Kidney glomerular epithelial cell (primary cell): ENCODE data around the gene SAMD5.
"Not testable (repeated sequence)": the region's sequence is repeated elsewhere in the genome, so short reads cannot be mapped to it uniquely, and the experiment has no call there.

Experiments
- DNase-seq: peaks from one replicate; lab custom pipeline; 2025; lab: John Stamatoyannopoulos, UW

The SAMD5 gene

GRCh38 chr6:147528511-147529145 is 20.1 kb downstream of the SAMD5 start:
- no peak for DNase-seq

- no peak for DNase-seq
Measured at GRCh38 chr6:147530132-147531060, 21.9 kb downstream of the SAMD5 start.

GRCh38 chr6:147531321-147531720 is 22.8 kb downstream of the SAMD5 start:
- no peak for DNase-seq

DNA sequence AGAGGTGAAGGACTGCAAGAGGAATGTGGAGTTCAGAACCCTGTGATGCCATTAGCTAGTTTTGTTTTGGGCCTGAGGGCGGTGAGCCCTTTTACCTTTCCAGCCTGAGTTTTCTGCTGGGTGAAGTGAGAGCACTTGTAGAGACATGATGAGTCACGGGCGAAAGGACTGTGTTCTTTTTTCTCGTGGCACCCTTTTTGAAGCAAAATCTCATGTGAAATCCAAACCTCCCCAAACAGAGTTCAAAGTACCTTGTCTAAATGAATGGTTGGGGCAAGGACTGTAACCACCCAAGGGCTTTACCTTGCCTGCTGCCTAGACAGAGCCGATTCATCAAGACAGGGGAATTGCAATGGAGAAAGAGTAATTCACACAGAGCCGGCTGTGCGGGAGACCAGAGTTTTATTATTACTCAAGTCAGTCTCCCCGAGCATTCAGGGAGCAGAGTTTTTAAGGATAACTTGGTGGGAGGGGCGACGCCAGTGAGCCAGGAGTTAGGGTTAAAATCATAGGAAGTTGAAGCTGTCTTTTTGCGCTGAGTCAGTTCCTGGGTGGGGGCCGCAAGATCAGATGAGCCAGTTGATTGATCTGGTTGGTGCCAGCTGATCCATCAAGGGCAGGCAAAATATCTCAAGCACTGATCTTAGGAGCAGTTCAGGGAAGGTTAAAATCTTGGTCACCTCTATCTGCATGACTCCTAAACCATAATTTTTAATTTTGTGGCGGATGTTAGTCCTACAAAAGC is 25.8 kb downstream of the SAMD5 start:
- no peak for DNase-seq

GRCh38 chr6:147538821-147539220 is 30.3 kb downstream of the SAMD5 start:
- no peak for DNase-seq

- DNase-seq: no peak
Measured at GRCh38 chr6:147540075-147540474, 31.6 kb downstream of the SAMD5 start.

DNA sequence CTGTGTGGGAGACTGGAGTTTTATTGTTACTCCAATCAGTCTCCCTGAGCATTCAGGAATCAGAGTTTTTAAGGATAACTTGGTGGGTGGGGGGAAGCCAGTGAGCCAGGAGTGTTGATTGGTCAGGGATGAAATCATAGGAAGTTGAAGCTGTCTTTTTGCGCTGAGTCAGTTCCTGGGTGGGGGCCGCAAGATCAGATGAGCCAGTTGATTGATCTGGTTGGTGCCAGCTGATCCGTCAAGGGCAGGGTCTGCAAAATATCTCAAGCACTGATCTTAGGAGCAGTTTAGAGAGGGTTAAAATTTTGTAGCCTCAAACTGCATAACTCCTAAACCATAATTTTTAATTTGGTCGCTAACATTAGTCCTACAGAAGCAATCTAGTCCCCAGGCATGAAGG is 33.9 kb downstream of the SAMD5 start:
- not testable (repeated sequence) for DNase-seq

DNA sequence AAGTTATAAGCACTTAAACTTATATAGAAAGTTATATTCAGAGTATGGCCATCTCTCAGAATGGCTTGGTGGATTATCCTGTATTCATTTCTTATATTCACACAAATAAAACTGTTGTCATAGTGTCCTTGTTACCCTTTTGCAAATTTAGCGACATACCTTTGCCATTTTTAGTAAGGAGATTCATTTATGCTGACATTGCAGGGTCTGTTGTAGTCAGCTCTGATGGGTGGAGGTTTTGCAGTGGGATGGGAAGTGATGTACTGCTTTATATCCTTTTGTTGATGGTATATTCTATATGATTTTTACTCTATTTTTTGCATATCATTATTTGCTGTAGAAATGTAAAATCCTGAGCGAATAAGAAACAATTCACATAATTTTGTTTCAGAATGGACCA is 35.9 kb downstream of the SAMD5 start:
- no peak for DNase-seq

DNA sequence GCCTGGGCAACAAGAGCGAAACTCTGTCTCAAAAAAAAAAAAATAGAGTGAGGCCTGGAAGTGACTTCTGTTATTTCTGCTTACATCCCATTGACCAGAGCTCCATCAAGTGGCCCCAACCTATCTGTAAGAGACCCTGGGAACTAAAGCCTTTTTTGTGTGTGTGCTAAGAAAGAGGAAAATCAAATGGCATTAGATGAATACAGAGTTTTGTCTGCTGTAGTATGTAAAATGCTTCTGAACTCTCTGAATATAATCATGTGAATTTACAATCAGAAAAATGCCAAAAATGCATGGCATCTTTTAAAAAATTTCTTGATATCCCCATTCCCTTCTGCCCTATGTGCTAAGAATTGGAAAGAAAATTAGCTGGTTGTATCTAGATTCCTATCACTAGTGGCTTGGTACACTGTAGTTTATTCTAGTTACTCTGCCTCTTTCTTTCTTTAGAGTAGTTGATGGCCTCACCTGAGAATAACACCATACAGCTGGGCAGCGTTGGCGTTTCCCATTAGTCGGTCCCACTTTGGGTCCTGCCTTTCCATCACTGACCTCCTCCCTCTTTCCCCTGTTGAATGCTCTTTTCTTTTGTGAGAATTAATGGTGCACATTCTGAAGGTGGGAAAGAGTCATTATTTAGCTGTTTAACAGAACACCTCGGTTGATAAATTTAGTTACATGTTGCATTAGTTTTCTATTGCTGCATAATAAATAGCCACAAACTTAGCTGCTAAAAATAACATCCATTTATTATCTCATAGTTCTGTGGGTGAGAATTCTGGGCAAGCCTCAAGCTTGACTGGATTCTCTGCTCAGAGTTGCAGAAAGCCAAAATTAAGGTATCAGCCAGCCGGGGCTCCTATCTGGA is 38.2 kb downstream of the SAMD5 start:
- DNase-seq: no peak

DNA sequence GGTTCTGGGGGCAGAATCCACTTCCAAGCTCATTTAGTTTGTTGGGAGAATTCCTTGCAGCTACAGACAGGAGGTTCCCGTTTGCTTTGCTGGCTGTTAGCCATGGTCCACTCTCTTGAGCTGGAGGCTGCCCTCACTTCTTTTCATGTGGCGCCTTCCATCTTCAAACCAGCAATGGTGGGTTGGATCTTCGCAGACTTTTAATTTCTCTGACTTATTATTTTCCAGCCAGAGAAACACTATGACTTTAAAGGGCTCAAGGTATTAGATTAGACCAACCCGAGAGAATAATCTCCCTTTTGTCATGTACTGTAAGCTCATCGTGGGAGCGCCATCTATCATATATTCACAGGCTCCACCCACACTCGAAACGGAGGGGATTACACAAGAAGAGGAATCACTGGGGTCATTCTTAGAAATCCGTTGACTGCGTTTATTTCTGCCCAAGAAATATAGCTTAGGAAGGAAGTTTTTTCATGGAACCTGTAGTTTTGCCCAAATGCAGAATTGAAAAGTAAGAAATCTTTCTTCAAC is 38.9 kb downstream of the SAMD5 start:
- DNase-seq: no peak

GRCh38 chr6:147548921-147549475 is 40.5 kb downstream of the SAMD5 start:
- DNase-seq: no peak

DNA sequence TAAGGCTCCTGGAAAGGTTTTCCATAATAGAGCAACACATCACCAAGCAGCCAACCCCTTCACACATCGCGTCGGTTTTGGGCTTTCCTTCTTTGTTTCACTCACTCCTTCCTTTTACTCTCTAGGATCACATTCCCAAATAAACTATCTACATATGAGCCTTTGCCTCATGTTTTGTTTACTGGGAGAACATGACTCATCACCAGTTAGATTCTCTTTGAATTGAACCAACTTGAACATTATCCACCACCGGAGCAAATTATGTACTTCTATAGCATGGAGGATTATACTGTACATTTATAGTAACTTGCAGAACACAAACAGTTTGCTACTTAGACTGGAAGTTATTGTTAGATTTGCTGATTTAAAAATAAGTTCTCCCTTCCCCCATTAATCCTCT is 41.0 kb downstream of the SAMD5 start:
- DNase-seq: no peak

GRCh38 chr6:147551976-147552375 is 43.5 kb downstream of the SAMD5 start:
- no peak for DNase-seq

DNA sequence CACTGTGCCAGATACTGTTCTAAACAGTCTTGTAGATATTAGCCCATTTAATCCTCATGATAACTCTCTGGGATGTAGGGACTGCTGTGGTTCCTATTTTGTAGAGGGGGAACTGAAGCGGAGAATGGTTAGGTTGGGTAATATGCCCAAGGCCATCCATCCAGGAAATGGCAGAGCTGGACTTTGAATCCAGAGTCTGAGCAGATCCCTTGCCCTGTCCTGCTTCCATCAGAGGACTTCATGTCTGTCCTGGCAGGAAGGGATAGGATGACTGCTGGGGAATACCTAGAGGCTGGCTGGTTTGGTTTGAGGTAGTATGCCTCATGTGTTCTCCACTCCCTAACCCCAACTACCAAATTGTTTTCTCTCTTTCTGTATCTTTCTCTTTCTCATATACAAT is 44.6 kb downstream of the SAMD5 start:
- no peak for DNase-seq

DNA sequence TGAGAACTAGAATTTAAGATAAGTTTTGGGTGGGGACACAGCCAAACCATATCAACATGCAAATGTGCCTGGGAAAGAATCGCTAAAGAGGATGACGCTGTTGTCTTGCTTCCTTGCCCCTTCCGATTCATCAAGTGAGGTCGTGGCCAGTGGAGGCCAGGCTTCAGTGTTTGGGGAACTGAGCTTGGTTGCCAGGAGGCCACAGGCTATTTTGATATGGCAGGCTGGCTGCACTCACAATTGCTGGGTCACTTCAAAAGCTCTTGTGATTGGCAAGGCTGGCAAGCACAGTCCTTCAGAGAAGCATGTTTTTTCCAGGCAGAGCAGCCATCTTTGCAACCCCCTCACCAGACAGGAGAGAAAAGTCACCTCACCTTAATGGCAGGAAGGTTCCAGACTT is 45.8 kb downstream of the SAMD5 start:
- no peak for DNase-seq

- DNase-seq: no peak
Measured at GRCh38 chr6:147559006-147559405, 50.5 kb downstream of the SAMD5 start.

DNA sequence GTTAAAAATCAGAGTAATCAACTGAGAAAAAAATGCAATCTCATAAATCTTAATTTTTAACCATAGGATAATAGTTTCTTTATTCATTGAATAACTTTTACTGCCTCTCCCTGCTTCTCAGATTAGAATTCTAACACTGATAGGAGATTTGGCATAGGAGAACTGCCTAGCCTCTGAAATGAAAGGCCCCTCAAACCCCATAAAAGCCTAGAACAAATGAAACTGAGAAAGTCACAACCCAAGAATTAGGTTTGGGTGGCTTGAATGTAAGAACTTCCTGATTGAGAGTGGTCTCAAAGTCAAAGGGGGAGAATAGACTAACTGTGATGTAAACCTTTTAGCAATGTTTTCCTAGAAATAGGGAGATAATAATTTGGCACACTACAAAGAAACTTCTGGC is 52.2 kb downstream of the SAMD5 start:
- DNase-seq: no peak

GRCh38 chr6:147561726-147562125 is 53.2 kb downstream of the SAMD5 start:
- no peak for DNase-seq

- no peak for DNase-seq
Measured at GRCh38 chr6:147563472-147563871, 55.0 kb downstream of the SAMD5 start.

DNA sequence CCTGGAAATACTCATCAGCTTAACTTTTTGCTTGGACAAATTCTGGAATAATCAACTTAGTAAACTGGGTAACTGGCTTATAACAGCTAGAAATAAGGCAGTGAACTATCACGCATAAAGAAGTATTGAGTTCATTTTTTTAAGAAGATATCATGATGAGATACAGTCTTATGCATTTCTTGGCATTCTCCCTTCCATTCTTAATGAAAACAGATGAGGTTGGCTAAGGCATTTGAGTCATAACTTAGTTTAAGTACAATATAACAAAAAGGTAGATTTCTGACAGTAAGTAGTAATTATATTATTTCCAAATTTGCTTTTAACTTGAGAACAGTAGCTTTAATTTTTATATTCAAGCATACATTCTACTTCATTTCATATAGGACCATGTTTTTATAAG is 56.1 kb downstream of the SAMD5 start:
- DNase-seq: no peak

GRCh38 chr6:147566244-147566898 is 57.9 kb downstream of the SAMD5 start:
- no peak for DNase-seq
